ENCODE data around the gene PPP6R3. TPM values are rescaled to one million over a fixed set of nuclear protein-coding genes. Genes with fewer than 3 reads are reported as not detected.

PPP6R3 gene
- total RNA-seq, 3 donors from 2014 or later (not counting 1 experiment from before 2014, with no cell fraction given) = 148 to 176 (median 149) TPM

GRCh38 chr11:68664141-68664540, 203.6 kb downstream of the PPP6R3 start:
- DNase-seq = no peak
- no peaks in the 10 kb centered on the region for H3K36me3 ChIP-seq (ENCODE audit: control insufficient read depth, insufficient read depth, low read length)
- intact Hi-C loops (cut with micrococcal nuclease) = no loop called here
- Mint-ChIP-seq H3K27ac (no peak overlapping the region), H3K27me3 (ENCODE audit: low read depth in 2 of 2) (peaks cover 0 to 5% of the 10 kb centered on the region in 2 donors), H3K36me3 (no peaks in the 10 kb centered on the region), H3K4me3 (no peak overlapping the region), H3K4me1 (no peaks in the 10 kb centered on the region), H3K9me3 (no peaks in the 10 kb centered on the region)
- H3K4me3 ChIP-seq (ENCODE audit: low read length) = no peak overlapping the region
- no peak for TF ChIP-seq CTCF (IDR thresholded peaks at IDR 0.05)
- H3K27me3 ChIP-seq (ENCODE audit: control insufficient read depth, insufficient read depth, low read length) = no peaks in the 10 kb centered on the region
- no peaks in the 10 kb centered on the region for H3K9me3 ChIP-seq (ENCODE audit: control insufficient read depth, insufficient read depth, low read length)
- H3K27ac ChIP-seq (ENCODE audit: low read length) = no peak overlapping the region
- 84% methylated on average over 9 of the region's 9 CpGs for WGBS (ENCODE audit: insufficient coverage)
- no peak for ATAC-seq
- no peaks in the 10 kb centered on the region for H3K4me1 ChIP-seq (ENCODE audit: control insufficient read depth, insufficient read depth, low read length)

- ATAC-seq = no peak
- WGBS (ENCODE audit: insufficient coverage) = 93% methylated on average over 7 of the region's 7 CpGs
Observed at GRCh38 chr11:68664906-68665305, 204.4 kb downstream of the PPP6R3 start.

More at GRCh38 chr11:68664906-68665305, 204.4 kb downstream of the PPP6R3 start:
- H3K4me3 ChIP-seq (ENCODE audit: low read length) = no peak overlapping the region
- peaks cover 0 to 5% of the 10 kb centered on the region in 2 donors for H3K27me3 Mint-ChIP-seq (ENCODE audit: low read depth in 2 of 2)
- no peak for DNase-seq
- H3K36me3 ChIP-seq (ENCODE audit: control insufficient read depth, insufficient read depth, low read length) = no peaks in the 10 kb centered on the region
- no peak overlapping the region for H3K27ac ChIP-seq (ENCODE audit: low read length)
- H3K4me3 Mint-ChIP-seq = no peak overlapping the region
- H3K9me3 ChIP-seq (ENCODE audit: control insufficient read depth, insufficient read depth, low read length) = no peaks in the 10 kb centered on the region
- H3K27ac Mint-ChIP-seq = no peak overlapping the region
- no peaks in the 10 kb centered on the region for H3K27me3 ChIP-seq (ENCODE audit: control insufficient read depth, insufficient read depth, low read length)
- no peak for TF ChIP-seq CTCF (IDR thresholded peaks at IDR 0.05)
- no peaks in the 10 kb centered on the region for H3K36me3 Mint-ChIP-seq
- H3K9me3 Mint-ChIP-seq = no peaks in the 10 kb centered on the region
- H3K4me1 Mint-ChIP-seq = no peaks in the 10 kb centered on the region
- H3K4me1 ChIP-seq (ENCODE audit: control insufficient read depth, insufficient read depth, low read length) = no peaks in the 10 kb centered on the region
- intact Hi-C loops (cut with micrococcal nuclease) = no loop called here

Other genes starting within 250 kb of the PPP6R3 start
- 10 to 100 TPM; 45.0 to 60.1 (median 55.6) TPM for gene KMT5B, start 247.5 kb upstream of the PPP6R3 start, total RNA-seq
- gene C11orf24, start 188.8 kb upstream of the PPP6R3 start, total RNA-seq = 10 to 100 TPM; 15.6 to 26.1 (median 17.7) TPM
- gene LRP5, start 148.2 kb upstream of the PPP6R3 start, total RNA-seq = 1 to 10 TPM in 1 of 3 donors, under 1 TPM in 2; 0.36 to 1.3 (median 0.89) TPM
- gene GAL, start 223.8 kb downstream of the PPP6R3 start, total RNA-seq = not detected